T-helper 1 cell (primary cell): ENCODE results near the gene ENSA.
A peak's percentile ranks its signal among the peaks of the same experiment; 100 is the strongest.
"Not testable (repeated sequence)": the region's sequence is repeated elsewhere in the genome, so short reads cannot be mapped to it uniquely, and the experiment has no call there.

Source experiments
- DNase-seq, 5 donors: peaks; one replicate each; pipeline ENCODE4 v3.0.0-alpha.2; 2012 to 2020
- total RNA-seq, 4 donors: gene quantifications; one replicate each; lab custom pipeline; 2026; lab: John Stamatoyannopoulos, UW

ENSA gene, protein sequence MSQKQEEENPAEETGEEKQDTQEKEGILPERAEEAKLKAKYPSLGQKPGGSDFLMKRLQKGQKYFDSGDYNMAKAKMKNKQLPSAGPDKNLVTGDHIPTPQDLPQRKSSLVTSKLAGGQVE
- 145 to 171 (median 165) reads per million in 4 donors for total RNA-seq

DNA sequence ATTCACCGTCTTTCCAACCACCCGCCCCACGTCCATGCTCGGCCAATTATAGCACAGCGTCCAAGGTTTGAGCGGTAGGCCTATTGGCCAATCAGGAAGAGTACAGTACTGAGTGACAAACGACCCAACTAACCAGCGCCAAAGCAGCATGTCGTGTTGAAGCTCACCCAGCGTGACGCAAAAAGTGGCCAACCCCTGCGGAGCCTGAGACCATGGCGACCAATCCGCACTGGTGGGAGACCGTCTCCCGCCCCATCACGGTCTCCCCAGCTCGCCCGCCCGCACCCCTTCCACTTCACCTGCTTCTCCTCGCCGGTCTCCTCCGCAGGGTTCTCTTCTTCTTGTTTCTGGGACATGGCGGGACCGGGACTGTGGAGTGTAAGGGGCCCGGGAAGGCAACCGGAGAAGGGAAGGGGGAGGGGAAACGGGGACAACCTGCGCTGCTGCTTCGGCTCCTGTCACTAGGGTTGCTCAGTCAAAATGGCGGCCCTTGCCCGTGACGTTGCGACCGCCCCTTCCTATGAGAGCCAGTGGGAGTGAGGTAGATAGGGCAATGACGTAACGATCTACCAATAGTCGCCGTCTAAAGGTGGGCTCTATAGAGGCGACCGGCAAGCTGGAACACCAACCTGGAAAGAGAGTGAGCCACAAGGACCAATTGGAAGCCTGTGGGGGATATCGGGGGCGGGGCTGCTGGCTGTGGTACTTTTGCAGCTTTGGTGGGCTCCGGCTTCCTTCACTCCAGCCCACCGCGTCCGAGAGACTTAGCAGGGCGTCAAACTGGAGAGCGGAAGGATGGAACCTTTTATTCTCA, at the start of gene ENSA:
ENSA (minus strand) TSS at position 498 of the 814 bp plus-strand sequence; CDS start at position 356, 142 bp downstream.
- DNase-seq: peak; percentile 93 to 99 (median 95)

DNA sequence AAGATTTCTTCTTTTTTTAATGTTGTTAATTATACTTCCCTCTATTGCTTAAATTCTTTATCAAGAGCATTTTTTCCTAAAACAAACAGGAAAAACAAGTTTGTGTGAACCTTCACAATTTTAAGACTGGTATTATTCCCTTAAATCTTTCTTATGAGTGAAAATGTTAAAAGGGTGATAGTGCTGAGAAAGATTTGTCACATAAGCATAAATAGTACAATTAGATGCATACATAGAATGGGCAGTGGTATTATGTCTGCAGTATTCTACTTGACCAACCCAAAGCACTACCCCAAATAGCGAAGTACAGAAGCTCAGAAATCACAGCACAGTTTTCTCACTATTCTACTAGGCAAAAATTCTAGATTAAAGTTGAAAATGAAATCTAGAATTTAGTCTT, 49.6 kb upstream of the ENSA start:
- DNase-seq: no peak

DNA sequence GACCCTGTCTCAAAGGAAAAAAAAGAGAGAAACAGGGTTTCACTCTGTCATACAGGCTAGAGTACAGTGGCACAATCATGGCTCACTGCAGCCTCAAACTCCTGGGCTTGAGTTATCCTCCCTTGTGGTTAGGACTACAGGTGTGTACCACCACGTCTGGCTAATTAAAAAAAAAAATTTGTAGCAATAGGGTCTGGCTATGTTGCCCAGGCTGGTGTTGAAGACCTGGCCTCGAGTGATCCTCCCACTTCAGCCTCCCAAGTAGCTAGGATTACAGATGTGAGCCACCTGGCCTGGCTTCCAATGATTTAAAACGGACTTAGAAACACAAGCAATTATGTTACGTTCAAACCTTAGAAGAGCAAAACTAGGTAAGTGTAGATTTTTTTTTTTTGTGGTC, 45.5 kb upstream of the ENSA start:
- DNase-seq: no peak

DNA sequence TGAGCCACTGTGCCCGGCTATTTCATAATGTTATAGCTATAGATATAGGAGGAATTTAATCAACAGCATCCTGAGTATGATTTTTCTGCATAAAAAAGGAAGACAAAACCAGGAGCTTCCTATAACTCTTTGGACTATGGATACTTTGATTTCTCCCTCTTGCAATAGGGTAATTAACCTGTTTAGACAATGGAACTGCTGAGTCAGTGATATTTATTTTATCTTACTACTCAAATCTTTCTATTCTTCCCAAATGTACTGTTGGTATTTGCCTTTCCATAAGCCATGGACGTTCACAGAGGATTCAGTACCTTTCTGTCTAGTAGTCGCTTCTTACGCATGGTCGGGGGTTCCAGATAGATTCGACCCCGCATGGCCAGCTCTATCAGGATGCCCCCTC, 33.9 kb upstream of the ENSA start:
- no peak for DNase-seq

DNA sequence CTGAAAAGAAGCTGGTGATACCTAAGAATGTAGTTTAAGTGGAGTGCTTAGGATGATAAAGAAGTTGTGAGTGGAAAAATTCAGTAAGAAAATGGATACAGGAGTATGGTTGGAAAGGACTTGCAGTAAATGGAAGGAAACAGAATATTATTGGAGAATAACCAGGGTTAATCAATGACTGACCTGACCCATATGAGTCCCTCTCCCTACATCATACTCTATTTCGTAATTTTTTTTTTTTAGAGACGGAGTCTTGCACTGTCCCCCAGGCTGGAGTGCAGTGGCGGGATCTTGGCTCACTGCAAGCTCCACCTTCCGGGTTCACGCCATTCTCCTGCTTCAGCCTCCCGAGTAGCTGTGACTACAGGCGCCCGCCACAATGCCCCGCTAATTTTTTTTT, 33.4 kb upstream of the ENSA start:
- DNase-seq: no peak

DNA sequence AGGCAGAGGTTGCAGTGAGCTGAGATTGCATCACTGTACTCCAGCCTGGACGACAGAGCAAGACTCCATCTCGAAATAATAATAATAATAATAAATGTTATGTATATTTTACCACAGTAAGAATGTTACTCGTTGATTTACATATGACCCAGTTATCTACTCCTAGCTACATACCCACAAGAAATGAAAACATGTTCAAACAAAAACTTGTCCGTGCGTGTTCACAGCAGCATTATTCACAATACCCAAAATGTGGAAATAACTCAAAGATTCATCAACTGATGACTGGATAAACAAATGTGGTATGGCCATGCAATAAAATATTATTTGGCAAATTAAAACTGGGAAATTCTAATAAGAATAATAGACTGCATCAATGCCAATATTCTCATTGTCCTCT, 31.7 kb upstream of the ENSA start:
- no peak for DNase-seq

DNA sequence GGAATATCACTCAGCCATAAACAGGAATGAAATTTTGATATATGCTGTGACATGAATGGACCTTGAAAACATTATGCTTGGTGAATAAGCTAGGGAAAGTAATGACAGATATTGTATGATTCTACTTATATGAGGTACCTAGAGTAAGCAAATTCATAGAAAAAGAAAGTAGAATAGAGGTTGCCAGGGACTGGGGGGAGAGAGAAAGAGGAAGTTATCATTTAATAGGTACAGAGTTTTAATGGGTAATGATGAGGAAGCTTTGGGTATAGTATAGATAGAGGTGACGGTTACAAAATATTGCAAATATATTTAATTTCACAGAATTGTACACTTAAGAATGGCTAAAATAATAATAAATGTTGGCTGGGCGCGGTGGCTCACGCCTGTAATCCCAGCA, 31.2 kb upstream of the ENSA start:
- DNase-seq: no peak

DNA sequence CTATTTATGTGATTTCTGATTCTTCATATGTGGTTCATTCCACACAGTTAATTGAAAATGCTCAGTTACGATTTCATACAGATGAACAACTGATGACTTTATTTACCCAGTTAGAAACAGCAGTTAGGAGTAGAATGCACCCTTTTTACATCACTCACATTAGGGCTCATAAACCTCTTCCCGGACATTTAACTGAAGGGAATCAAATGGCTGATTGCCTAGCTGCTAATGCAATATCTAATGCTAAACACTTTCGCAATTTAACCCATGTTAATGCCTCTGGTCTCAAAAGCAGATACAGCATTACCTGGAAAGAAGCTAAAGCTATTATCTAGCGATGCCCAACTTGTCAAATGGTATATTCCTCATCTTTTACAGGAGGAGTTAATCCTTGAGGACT, 27.7 kb upstream of the ENSA start:
- DNase-seq: not testable (repeated sequence)

DNA sequence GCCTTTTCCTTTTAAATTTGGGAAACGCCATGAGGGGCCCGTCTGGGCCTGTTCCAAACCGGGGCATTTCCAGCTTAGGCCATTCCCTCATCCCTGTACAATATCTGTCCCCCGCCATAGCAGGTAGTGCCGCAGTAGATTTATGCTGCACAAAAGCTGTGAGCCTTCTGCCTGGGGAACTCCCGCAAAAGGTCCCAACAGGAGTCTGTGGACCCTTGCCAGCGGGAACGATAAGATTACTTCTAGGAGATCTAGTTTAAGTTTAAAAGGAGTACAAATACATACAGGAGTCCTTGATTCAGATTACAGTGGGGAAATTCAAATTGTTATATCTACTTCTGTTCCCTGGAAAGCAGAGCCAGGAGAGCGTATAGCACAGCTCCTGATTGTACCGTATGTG, 25.2 kb upstream of the ENSA start:
- not testable (repeated sequence) for DNase-seq

DNA sequence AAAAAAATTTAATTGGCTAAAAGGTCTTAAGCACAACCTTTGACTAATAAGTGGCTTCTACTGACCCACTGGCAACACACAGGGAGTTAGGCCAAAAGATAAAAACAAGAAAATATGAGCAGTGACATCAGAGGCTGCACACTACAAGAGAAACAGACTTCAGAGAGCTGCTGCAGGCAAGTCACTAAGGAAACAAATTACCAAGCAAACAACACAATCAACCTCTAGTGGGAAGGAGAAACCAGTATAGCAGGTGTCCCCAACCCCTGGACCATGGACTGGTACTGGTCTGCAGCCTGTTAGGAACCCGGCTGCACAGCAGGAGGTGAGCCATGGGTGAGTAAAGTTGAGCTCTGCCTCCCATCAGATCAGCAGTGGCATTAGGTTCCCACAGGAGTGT, 20.8 kb upstream of the ENSA start:
- DNase-seq: no peak

DNA sequence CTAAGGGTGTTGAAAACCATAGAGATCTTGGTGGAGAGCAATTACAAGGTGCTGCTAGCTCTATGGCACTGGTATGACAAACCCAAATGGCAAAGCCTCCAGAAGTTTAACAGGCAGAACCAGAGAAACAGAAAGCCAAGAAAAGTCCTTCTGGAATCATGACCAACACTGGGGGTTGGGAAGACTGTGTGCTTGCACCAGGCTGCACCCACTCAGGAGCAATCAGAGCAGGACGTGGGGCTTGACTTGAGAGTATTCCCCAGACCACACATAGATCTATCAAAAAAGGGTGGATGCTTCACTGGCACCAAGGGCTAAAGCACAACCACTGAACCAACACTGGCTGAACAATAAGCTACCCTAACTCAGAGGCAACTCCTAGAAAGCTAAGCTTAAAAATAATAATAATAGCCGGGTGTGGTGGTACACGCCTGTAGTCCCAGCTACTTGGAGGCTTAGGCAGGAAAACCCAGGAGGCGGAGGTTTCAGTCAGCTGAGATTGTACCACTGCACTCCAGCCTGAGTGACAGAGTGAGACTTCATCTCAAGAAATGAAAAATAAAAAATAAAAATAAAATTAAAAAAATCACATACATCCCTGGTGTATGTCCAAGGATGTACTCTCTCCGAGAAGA, 20.1 kb upstream of the ENSA start:
- no peak for DNase-seq

DNA sequence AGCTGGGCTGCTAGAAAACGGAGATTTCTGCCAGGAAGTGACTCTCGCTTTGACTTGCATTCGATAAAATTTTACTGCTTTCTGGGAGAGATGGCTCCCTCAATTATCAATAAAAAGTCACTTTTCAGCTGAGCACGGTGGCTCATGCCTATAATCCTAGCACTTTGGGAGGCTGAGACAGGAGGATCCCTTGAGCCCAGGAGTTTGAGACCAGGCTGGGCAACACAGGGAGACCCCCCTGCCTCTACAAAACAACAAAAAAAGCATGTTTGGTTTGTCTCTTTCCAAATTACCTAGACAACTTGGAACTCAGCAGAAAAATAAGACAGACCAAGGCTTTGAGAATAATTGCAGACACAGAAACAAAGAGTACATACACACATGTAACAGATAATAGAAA, 12.9 kb upstream of the ENSA start:
- no peak for DNase-seq

DNA sequence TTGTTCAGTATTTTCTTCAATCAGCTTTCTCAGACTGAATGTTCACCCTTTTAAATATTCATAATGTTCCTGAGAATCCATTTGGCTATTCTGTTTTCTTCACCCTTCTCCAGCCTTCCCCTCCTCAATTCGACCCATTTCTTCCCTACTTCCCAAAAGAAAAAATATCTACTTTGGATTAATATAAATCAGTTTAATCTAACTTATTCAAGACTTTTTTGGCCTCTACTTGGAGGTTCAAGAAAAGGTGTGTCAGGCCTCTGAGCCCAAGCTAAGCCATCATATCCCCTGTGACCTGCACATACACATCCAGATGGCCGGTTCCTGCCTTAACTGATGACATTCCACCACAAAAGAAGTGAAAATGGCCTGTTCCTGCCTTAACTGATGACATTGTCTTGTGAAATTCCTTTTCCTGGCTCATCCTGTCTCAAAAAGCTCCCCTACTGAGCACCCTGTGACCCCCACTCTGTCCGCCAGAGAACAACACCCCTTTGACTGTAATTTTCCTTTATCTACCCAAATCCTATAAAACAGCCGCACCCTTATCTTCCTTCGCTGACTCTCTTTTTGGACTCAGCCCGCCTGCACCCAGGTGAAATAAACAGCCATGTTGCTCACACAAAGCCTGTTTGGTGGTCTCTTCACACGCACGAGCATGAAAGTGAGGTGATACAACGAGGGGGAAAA, 11.9 kb upstream of the ENSA start:
- DNase-seq: not testable (repeated sequence)

DNA sequence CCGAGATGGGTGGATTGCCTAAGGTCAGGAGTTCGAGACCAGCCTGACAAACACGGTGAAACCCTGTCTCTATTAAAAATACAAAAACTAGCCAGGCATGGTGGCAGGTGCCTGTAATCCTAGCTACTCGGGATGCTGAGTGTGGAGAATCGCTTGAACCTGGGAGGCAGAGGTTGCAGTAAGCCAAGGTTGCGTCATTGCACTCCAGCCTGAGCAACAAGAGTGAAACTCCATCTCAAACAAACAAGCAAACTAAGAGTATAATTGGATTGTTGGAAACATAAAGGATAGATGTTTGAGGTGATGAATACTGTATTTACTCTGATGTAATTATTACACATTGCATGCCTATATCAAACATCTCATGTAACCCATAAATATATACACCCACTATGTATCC, 9.0 kb upstream of the ENSA start:
- DNase-seq: not testable (repeated sequence)

DNA sequence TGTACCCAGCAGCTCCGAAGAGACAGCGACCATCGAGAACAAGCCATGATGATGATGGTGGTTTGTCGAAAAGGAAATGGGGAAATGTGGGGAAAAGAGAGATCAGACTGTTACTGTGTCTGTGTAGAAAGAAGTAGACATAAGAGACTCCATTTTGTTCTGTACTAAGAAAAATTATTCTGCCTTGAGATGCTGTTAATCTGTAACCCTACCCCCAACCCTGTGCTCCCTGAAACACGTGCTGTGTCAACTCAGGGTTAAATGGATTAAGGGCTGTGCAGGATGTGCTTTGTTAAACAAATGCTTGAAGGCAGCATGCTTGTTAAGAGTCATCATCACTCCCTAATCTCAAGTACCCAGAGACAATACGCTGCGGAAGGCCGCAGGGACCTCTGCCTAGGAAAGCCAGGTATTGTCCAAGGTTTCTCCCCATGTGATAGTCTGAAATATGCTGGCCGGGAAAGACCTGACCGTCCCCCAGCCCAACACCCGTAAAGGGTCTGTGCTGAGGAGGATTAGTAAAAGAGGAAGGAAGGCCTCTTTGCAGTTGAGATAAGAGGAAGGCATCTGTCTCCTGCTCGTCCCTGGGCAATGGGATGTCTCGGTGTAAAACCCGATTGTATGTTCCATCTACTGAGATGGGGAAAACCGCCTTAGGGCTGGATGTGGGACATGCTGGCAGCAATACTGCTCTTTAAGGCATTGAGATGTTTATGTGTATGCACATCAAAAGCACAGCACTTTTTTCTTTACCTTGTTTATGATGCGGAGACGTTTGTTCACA, 5.6 kb upstream of the ENSA start:
- DNase-seq: not testable (repeated sequence)

DNA sequence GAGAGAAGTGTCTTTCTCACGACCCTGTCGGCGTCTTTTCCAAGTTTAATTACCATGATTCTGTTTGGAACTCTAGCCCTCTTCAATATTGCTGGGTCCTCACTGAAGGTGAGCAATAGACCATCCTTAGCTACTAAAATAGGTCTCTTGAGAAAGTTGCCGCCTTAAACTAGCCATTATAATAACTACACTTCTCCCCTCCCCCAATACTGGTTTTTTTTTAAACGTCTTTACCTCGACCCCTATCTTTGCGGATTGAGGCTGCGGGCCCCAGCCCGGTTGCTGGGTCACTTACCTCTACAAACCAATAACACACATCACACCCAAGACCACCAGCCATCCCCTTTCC, 672 bp downstream of the ENSA start:
- DNase-seq: no peak

DNA sequence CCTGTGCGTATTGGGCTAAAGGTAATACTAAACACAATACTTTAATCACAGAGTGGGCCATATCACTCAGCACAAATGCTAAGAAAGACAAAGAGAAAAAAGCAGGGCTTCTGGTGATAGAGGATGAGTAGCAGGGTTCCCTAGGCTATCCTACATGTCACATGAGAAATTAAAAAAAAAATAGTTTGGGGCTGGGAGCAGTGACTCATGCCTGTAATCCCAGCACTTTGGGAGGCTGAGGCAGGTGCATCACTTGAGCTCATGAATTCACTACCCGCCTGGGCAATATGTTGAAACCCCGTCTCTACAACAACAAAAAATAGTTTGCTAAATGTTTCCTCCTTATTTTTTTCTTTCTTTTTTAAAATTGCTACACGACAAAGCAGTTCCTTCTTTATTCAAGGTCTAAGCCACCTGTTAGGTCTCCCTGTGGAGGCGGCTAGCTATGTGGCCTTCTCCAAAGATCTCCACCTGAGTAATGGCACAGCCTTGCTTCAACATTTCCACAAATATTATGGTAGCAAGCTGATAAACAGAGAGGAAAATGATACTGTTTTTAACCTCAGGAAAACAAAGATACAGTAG, 1.5 kb downstream of the ENSA start:
- DNase-seq: no peak

DNA sequence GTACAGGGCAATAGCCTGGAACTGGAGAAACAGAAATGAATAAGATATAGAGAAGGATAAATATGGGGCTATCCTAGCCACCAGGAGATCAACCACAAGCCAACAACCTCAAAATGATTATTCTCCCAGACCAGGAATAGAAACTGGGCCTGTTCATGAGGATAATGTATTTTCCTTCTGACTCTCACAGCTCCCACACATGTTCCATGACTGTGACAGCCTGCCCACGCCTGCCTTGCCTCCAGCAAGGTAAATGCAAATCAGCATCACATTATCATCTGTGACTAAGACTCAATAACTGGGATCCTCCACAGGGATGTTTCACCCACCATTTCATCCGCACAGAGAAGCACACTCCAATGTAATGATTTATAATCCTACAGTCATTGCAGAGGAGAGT, 3.3 kb downstream of the ENSA start:
- no peak for DNase-seq

DNA sequence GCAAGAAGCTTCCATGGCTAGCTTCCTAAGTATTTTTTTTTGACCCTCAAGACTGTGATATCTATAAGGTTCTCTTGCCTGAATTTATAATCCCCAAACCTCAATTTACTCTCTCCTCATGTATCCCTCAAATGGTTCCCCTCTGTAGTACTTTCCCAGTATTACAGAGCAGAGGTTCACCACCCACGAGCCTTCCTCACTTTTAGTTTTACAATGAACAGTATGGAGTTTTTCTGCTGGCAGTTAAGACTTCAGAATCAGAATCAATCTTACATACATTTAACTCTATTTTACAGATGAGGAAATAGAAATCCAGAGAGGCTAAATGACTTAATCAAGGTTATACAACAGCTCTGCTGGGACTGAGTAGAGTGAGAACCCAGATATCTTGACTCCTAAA, 4.9 kb downstream of the ENSA start:
- DNase-seq: not testable (repeated sequence)

DNA sequence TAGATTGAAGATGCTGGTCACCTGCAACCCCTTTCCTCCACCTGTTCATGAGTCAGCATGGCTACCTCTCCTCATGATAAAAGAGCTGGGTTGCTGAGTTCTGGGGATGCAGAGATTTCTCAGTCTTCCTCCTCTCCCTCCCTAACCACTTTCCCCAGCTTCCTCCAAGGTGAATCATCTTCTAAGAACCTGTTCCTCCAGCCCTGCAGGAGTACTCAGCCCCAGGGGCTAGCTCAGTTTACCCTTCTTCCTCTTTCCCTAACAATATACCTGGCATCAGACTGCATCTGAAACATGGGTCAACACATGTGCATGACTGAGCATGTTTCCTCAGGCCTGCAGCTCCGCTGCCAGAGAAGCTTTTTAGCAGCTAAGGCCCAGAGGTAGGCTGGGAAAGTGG, 5.3 kb downstream of the ENSA start:
- DNase-seq: not testable (repeated sequence)

DNA sequence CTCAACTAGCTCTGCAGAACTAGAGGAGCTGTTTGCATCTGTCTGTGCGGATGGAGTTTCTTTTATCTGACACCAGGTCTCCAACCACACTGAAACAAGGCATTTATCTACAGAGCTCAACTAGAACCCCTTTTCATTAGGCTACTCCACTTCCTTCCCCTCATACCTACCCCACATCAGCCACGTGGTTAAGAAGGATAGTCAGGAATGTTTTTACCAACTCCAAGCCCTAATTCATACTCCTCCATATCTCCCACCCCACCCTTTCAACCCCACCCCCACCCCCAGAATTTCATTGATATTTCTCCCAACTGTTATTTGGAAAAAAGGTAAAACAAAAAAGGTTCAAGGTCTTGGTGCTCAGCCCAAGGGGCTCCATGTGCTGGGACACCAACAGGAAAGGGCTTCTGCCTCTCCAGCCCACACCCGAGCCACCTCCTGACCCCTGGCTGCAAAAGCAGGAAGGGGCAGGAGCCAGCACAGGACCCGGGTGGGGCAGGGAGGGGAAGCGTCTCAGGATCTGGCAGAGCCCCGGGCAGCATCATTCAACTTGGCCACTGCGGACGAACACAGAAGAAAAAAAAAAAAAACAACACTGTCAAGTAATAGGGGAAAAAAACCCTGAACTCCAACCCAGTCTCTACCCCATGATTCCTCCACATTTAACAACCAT, 7.0 kb downstream of the ENSA start:
- no peak for DNase-seq
